SK-N-SH treated with all-trans-retinoic acid at 6 μM for 48 hours (cell line): Measurements from ENCODE around the gene FOXN4.

Experiments used
- ESRRG ChIP-seq: fragments of 250-450 bp; sonication (Bioruptor Pico); IDR thresholded peaks from 2 replicates; pipeline ENCODE4 v1.6.1; 2021; ENCODE audit warnings: mild to moderate bottlenecking
- ISL1 ChIP-seq: fragments of 250-450 bp; sonication (Bioruptor Pico); IDR thresholded peaks from 2 replicates; pipeline ENCODE4 v2.1.2; 2022; ENCODE audit warnings: mild to moderate bottlenecking, moderate library complexity
- PATZ1 ChIP-seq: fragments of 250-450 bp; sonication (Bioruptor Pico); IDR thresholded peaks from 2 replicates; pipeline ENCODE4 v1.8.0; 2020; ENCODE audit warnings: mild to moderate bottlenecking, moderate library complexity, borderline replicate concordance
- PPARA ChIP-seq: fragments of 250-450 bp; sonication (Bioruptor Pico); IDR thresholded peaks from 2 replicates; pipeline ENCODE4 v1.5.0; 2020; ENCODE audit warnings: mild to moderate bottlenecking, borderline replicate concordance
- TSHZ2 ChIP-seq: fragments of 250-450 bp; sonication (Bioruptor Pico); IDR thresholded peaks from 2 replicates; pipeline ENCODE4 v1.5.0; 2020; ENCODE audit warnings: mild to moderate bottlenecking, moderate library complexity
- ZFP30 ChIP-seq: fragments of 450-650 bp; formaldehyde crosslinking; IDR thresholded peaks from 2 replicates; pipeline ENCODE4 v1.5.0; 2022; ENCODE audit warnings: mild to moderate bottlenecking, moderate library complexity

DNA sequence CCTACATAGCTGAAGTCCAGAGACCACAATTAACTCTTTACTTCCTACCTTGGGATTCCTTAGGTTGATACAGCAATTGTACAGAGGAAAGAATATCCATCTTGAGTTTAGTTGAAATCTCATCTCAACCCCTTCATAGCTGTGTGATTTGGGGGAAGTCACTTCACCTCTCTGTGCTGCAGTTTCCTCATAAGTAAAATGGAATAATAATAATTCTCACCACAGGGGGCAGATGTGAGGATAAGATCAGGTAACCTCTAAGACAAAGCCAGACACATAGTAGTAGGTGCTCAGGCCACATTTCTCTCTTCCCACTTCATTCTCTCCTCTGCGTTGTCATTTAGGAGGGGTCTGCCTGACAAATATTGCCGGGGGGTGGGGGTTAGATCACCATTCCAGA, 6.7 kb downstream of the FOXN4 start:
- no peak for TF ChIP-seq PPARA (CRISPR knock-in tag)
- TF ChIP-seq PATZ1 (CRISPR knock-in tag): no peak
- TF ChIP-seq ESRRG (CRISPR knock-in tag): no peak
- no peak for TF ChIP-seq ISL1 (CRISPR knock-in tag)
- TF ChIP-seq ZFP30: no peak
- TF ChIP-seq TSHZ2 (CRISPR knock-in tag): no peak
